ENCODE results near the gene MFSD6L.
A peak's percentile ranks its signal among the peaks of the same experiment; 100 is the strongest.

MFSD6L gene

GRCh38 chr17:8832711-8833352 is 33.7 kb upstream of the MFSD6L start:
- H3K27ac ChIP-seq (ENCODE audit: low read depth, low read length): no peak overlapping the region
- no peak for TF ChIP-seq EZH2phosphoT487 (IDR thresholded peaks at IDR 0.05; ENCODE audit: borderline replicate concordance, low read length)
- TF ChIP-seq CTCF (IDR thresholded peaks at IDR 0.05; ENCODE audit: low read depth, low read length, poor library complexity, severe bottlenecking): peak; percentile 80

DNA sequence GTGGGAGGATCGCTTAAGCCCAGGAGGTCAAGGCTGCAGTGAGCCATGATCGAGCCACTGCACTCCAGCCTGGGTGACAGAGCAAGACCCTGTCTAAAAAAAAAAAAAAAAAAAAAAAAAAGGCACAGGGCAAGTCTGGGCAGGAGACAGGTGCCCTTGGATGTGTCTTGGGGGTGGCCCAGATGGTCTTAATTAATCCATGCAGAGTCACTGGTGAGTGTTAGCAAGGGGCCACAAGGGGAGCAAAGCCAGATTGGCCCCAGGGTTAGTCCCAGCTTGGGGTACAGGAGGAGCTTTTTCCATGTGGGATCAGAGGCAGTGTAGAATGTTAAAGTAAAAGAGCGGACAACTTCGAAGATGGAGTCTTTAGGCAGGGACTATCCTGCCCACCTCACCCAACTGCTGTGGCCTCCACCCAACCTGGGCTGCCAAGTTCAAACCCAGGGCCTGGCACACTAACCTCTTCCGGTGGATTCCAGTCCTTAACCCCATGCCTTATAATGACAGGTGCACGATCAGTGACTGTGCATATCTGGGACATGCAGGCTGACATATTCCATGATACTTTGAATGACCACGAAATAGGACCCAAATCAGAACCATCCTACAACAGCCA is 32.2 kb upstream of the MFSD6L start:
- TF ChIP-seq CTCF (IDR thresholded peaks at IDR 0.05; ENCODE audit: low read depth, low read length, poor library complexity, severe bottlenecking): no peak
- Histone ChIP-seq H3K4me2 (ENCODE audit: low read length) (no peak overlapping the region), H3K4me1 (ENCODE audit: control insufficient read depth, low read length) (no peaks in the 10 kb centered on the region), H3K9me2 (replicated peaks; ENCODE audit: control insufficient read depth, low read length) (no peaks in the 10 kb centered on the region), H4K20me1 (ENCODE audit: control insufficient read depth, insufficient read depth, low read depth, low read length) (no peaks in the 10 kb centered on the region), H3K27ac (ENCODE audit: low read depth, low read length) (no peak overlapping the region), H3K36me3 (ENCODE audit: control insufficient read depth, low read length) (no peaks in the 10 kb centered on the region), H3F3A (ENCODE audit: control insufficient read depth, insufficient read depth) (no peaks in the 10 kb centered on the region), H3K4me3 (ENCODE audit: low read length) (no peak overlapping the region), H3K27me3 (ENCODE audit: control insufficient read depth, low read length) (no peaks in the 10 kb centered on the region), H3K9me3 (ENCODE audit: control insufficient read depth, insufficient read depth, low read length) (no peaks in the 10 kb centered on the region), H3K79me2 (ENCODE audit: control insufficient read depth, low read length) (no peaks in the 10 kb centered on the region)

More at GRCh38 chr17:8832711-8833352, 33.7 kb upstream of the MFSD6L start:
- H3K36me3 ChIP-seq (ENCODE audit: control insufficient read depth, low read length): no peaks in the 10 kb centered on the region
- no peaks in the 10 kb centered on the region for H3K9me2 ChIP-seq (replicated peaks; ENCODE audit: control insufficient read depth, low read length)
- H3K9me3 ChIP-seq (ENCODE audit: control insufficient read depth, insufficient read depth, low read length): no peaks in the 10 kb centered on the region
- H3K4me1 ChIP-seq (ENCODE audit: control insufficient read depth, low read length): no peaks in the 10 kb centered on the region
- no peaks in the 10 kb centered on the region for H3F3A ChIP-seq (ENCODE audit: control insufficient read depth, insufficient read depth)
- no peak overlapping the region for H3K4me2 ChIP-seq (ENCODE audit: low read length)
- no peak overlapping the region for H3K4me3 ChIP-seq (ENCODE audit: low read length)
- H3K79me2 ChIP-seq (ENCODE audit: control insufficient read depth, low read length): no peaks in the 10 kb centered on the region
- no peaks in the 10 kb centered on the region for H3K27me3 ChIP-seq (ENCODE audit: control insufficient read depth, low read length)
- no peaks in the 10 kb centered on the region for H4K20me1 ChIP-seq (ENCODE audit: control insufficient read depth, insufficient read depth, low read depth, low read length)

DNA sequence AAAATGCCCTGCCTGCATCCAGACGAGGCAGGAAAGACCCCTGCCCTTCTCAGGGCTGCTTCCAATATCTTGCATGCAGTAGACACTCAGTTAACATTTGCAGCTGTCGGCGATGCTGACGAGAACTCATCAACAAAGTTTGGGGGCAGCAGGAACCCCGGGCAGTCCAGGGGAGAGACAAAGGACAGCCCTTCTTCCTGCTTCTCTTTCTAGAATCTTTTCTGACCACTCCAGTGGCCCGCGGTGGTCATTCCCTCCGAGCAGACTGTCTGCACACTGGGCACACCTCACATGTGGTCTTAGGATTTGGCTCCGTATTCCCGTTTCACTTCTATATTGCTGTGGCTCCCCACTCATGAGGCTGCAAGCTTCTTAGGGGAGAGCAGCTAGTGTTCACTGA is 31.0 kb upstream of the MFSD6L start:
- no peak overlapping the region for H3K27ac ChIP-seq (ENCODE audit: low read depth, low read length)
- H3K9me3 ChIP-seq (ENCODE audit: control insufficient read depth, insufficient read depth, low read length): no peaks in the 10 kb centered on the region
- no peaks in the 10 kb centered on the region for H3K79me2 ChIP-seq (ENCODE audit: control insufficient read depth, low read length)
- TF ChIP-seq EZH2phosphoT487 (IDR thresholded peaks at IDR 0.05; ENCODE audit: borderline replicate concordance, low read length) (no peak), CTCF (IDR thresholded peaks at IDR 0.05; ENCODE audit: low read depth, low read length, poor library complexity, severe bottlenecking) (no peak)
- no peak overlapping the region for H3K4me3 ChIP-seq (ENCODE audit: low read length)
- H3F3A ChIP-seq (ENCODE audit: control insufficient read depth, insufficient read depth): no peaks in the 10 kb centered on the region
- H3K36me3 ChIP-seq (ENCODE audit: control insufficient read depth, low read length): no peaks in the 10 kb centered on the region
- no peak overlapping the region for H3K4me2 ChIP-seq (ENCODE audit: low read length)
- no peaks in the 10 kb centered on the region for H3K27me3 ChIP-seq (ENCODE audit: control insufficient read depth, low read length)
- no peaks in the 10 kb centered on the region for H4K20me1 ChIP-seq (ENCODE audit: control insufficient read depth, insufficient read depth, low read depth, low read length)
- H3K9me2 ChIP-seq (replicated peaks; ENCODE audit: control insufficient read depth, low read length): no peaks in the 10 kb centered on the region
- H3K4me1 ChIP-seq (ENCODE audit: control insufficient read depth, low read length): no peaks in the 10 kb centered on the region
